H1 (cell line): ENCODE measurements around the gene KIR3DL2. TPM values are rescaled to one million over a fixed set of nuclear protein-coding genes. Genes with fewer than 3 reads are reported as not detected.

Experiments
- CTCF ChIA-PET: fragments of 300-600 bp; sonication (Branson Sonifier 250); formaldehyde crosslinking; loops from one replicate; lab custom pipeline; 2021; ENCODE audit not compliant: partially characterized antibody; lab: Charles Lee
- POLR2A ChIA-PET: fragments of 300-600 bp; sonication (Branson Sonifier 250); formaldehyde crosslinking; loops from one replicate; lab custom pipeline; 2021; ENCODE audit warnings: inconsistent platforms; ENCODE audit not compliant: partially characterized antibody; lab: Charles Lee
- DNase-seq, 2 experiments: peaks; one replicate each; pipeline versions ENCODE4 v3.0.0 to v3.0.0-alpha.2; 2010 to 2022; ENCODE audit warnings: low spot score in 2 of 2, low read depth in 1 of 2, mixed read lengths in 1 of 2
- FAIRE-seq: peaks from 2 replicates; lab custom pipeline; 2011; peaks lifted over from hg19 to GRCh38; lab: Jason Lieb, UNC
- H2AFZ ChIP-seq: 2 replicates; pipeline ENCODE4 v1.8.1; 2012; ENCODE audit warnings: low read length, inconsistent platforms
- H2AK5ac ChIP-seq: 2 replicates; pipeline ENCODE4 v1.6.1; 2013; ENCODE audit warnings: low read depth, low read length
- H2BK120ac ChIP-seq: replicated peaks from 2 replicates; pipeline ENCODE3; 2013; ENCODE audit warnings: low read depth, low read length, inconsistent platforms
- H2BK12ac ChIP-seq: 2 replicates; pipeline ENCODE4 v1.6.1; 2013; ENCODE audit warnings: low read depth, low read length
- H2BK15ac ChIP-seq: 2 replicates; pipeline ENCODE4 v1.6.1; 2013; ENCODE audit warnings: low read length
- H2BK20ac ChIP-seq: 2 replicates; pipeline ENCODE4 v1.6.1; 2013; ENCODE audit warnings: low read length
- H2BK5ac ChIP-seq: 2 replicates; pipeline ENCODE4 v1.6.1; 2013; ENCODE audit warnings: low read depth, low read length
- H3K14ac ChIP-seq: 2 replicates; pipeline ENCODE4 v1.6.1; 2013; ENCODE audit warnings: inconsistent platforms; ENCODE audit not compliant: insufficient read length
- H3K18ac ChIP-seq: 2 replicates; pipeline ENCODE4 v1.6.1; 2013; ENCODE audit warnings: low read length; ENCODE audit errors: extremely low read depth
- H3K23ac ChIP-seq: 2 replicates; pipeline ENCODE4 v1.6.1; 2013; ENCODE audit warnings: inconsistent platforms; ENCODE audit not compliant: insufficient read length
- H3K23me2 ChIP-seq: 2 replicates; pipeline ENCODE4 v1.6.1; 2013; ENCODE audit warnings: low read depth, low read length
- H3K27ac ChIP-seq: 2 replicates; pipeline ENCODE4 v1.6.1; 2011; ENCODE audit warnings: low read depth, low read length, inconsistent platforms
- H3K27me3 ChIP-seq, 4 experiments: replicated peaks in 1 of 4; 1 replicate in 1 of 4; 2 replicates in 3 of 4; pipeline versions ENCODE4 v1.6.1 to v1.8.1; 2011 to 2013; ENCODE audit warnings: low read length in 3 of 4, mild to moderate bottlenecking in 3 of 4, inconsistent platforms in 2 of 4, mixed read lengths in 2 of 4, moderate library complexity in 1 of 4; ENCODE audit not compliant: control insufficient read depth in 3 of 4, insufficient read depth in 3 of 4; ENCODE audit errors: extremely low read depth in 1 of 4
- H3K36me3 ChIP-seq, 4 experiments: 2 replicates each; pipeline versions ENCODE4 v1.6.1 to v1.8.1; 2011 to 2013; ENCODE audit warnings: mild to moderate bottlenecking in 4 of 4, low read length in 3 of 4, moderate library complexity in 2 of 4, control low read depth in 1 of 4, inconsistent platforms in 1 of 4; ENCODE audit not compliant: insufficient read depth in 4 of 4, control insufficient read depth in 2 of 4
- H3K4ac ChIP-seq: replicated peaks from 2 replicates; pipeline ENCODE3; 2013; ENCODE audit warnings: low read length, low read depth, mixed read lengths, inconsistent platforms; ENCODE audit not compliant: insufficient read length
- H3K4me1 ChIP-seq, 4 experiments: replicated peaks in 1 of 4; 1 replicate in 1 of 4; 2 replicates in 3 of 4; pipeline versions ENCODE4 v1.6.1 to v1.8.1; 2011 to 2013; ENCODE audit warnings: low read length in 3 of 4, inconsistent platforms in 2 of 4, mixed read lengths in 1 of 4; ENCODE audit not compliant: insufficient read depth in 4 of 4, control insufficient read depth in 3 of 4
- H3K4me2 ChIP-seq, 2 experiments: 2 replicates each; pipeline versions ENCODE4 v1.6.1 to v1.8.1; 2011 to 2013; ENCODE audit warnings: low read depth in 2 of 2, low read length in 2 of 2, control low read depth in 1 of 2, inconsistent platforms in 1 of 2, mild to moderate bottlenecking in 1 of 2; ENCODE audit not compliant: insufficient read depth in 1 of 2
- H3K4me3 ChIP-seq, 4 experiments: fragments of 200-600, 300-600 bp in 1 of 4; sonication (generic), shearing (Covaris generic), sonication (Bioruptor Twin) in 1 of 4; 2 replicates each; pipeline versions ENCODE4 v1.5.1 to v1.8.1; 2011 to 2016; ENCODE audit warnings: low read length in 4 of 4, low read depth in 3 of 4, control low read depth in 2 of 4, inconsistent platforms in 2 of 4, mild to moderate bottlenecking in 2 of 4, mixed read lengths in 1 of 4, moderate library complexity in 1 of 4; ENCODE audit not compliant: insufficient read depth in 2 of 4; ENCODE audit errors: extremely low read depth in 1 of 4
- H3K56ac ChIP-seq: replicated peaks from 2 replicates; pipeline ENCODE3; 2013; ENCODE audit warnings: low read depth, mild to moderate bottlenecking, mixed read lengths, low read length, inconsistent platforms; ENCODE audit not compliant: insufficient read length
- H3K79me1 ChIP-seq: 2 replicates; pipeline ENCODE4 v1.6.1; 2013; ENCODE audit warnings: low read depth, low read length, control low read depth
- H3K79me2 ChIP-seq, 2 experiments: 2 replicates each; pipeline versions ENCODE4 v1.6.1 to v1.8.1; 2012 to 2013; ENCODE audit warnings: low read length in 2 of 2, mild to moderate bottlenecking in 2 of 2, inconsistent platforms in 1 of 2; ENCODE audit not compliant: insufficient read depth in 2 of 2, control insufficient read depth in 1 of 2
- H3K9ac ChIP-seq, 4 experiments: replicated peaks in 1 of 4; 1 replicate in 1 of 4; 2 replicates in 3 of 4; pipeline versions ENCODE4 v1.6.1 to v1.8.1; 2011 to 2013; ENCODE audit warnings: low read depth in 3 of 4, low read length in 3 of 4, control low read depth in 2 of 4, mild to moderate bottlenecking in 2 of 4, moderate library complexity in 2 of 4, inconsistent platforms in 1 of 4; ENCODE audit errors: extremely low read depth in 1 of 4
- H3K9me3 ChIP-seq, 2 experiments: 2 replicates each; pipeline versions ENCODE4 v1.6.1 to v1.8.1; 2012 to 2013; ENCODE audit warnings: mild to moderate bottlenecking in 2 of 2, moderate library complexity in 2 of 2, control low read depth in 1 of 2, inconsistent platforms in 1 of 2, low read depth in 1 of 2, low read length in 1 of 2, mixed read lengths in 1 of 2; ENCODE audit not compliant: insufficient read depth in 2 of 2
- H4K20me1 ChIP-seq, 2 experiments: replicated peaks in 1 of 2; 2 replicates each; pipeline versions ENCODE3 to v1.8.1; 2011 to 2013; ENCODE audit warnings: inconsistent platforms in 2 of 2, low read length in 2 of 2, mild to moderate bottlenecking in 1 of 2; ENCODE audit not compliant: insufficient read depth in 2 of 2, control insufficient read depth in 1 of 2
- H4K5ac ChIP-seq: 2 replicates; pipeline ENCODE4 v1.6.1; 2013; ENCODE audit warnings: low read length, low read depth, mixed read lengths, inconsistent platforms; ENCODE audit not compliant: insufficient read length
- H4K8ac ChIP-seq: 2 replicates; pipeline ENCODE4 v1.8.0; 2013; ENCODE audit warnings: mild to moderate bottlenecking, moderate library complexity, low read length, inconsistent platforms; ENCODE audit not compliant: insufficient read depth; ENCODE audit errors: extremely low read depth
- H4K91ac ChIP-seq: replicated peaks from 2 replicates; pipeline ENCODE3; 2013; ENCODE audit warnings: low read length, mixed read lengths, inconsistent platforms; ENCODE audit not compliant: insufficient read length
- CBX8 ChIP-seq: fragments of 300-800, 300-1000 bp; sonication (generic); IDR thresholded peaks from 2 replicates; pipeline ENCODE4 v1.7.1; 2016; ENCODE audit warnings: low read depth, low read length, borderline replicate concordance
- EZH2 ChIP-seq: fragments of 200-600 bp; sonication (generic); IDR thresholded peaks from 2 replicates; pipeline ENCODE4 v1.7.1; 2012; ENCODE audit warnings: low read depth, mild to moderate bottlenecking, moderate library complexity, low read length, inconsistent platforms; ENCODE audit not compliant: severe bottlenecking
- POLR2A ChIP-seq, 2 experiments: IDR thresholded peaks; 1 replicate in 1 of 2; 2 replicates in 1 of 2; pipeline ENCODE4 v1.6.1; 2011; ENCODE audit warnings: low read depth in 2 of 2, low read length in 2 of 2, mild to moderate bottlenecking in 2 of 2; ENCODE audit errors: control extremely low read depth in 1 of 2
- SIRT6 ChIP-seq: IDR thresholded peaks from one replicate; pipeline ENCODE4 v1.7.1; 2012; ENCODE audit warnings: low read length, inconsistent platforms
- TAF7 ChIP-seq: optimal IDR thresholded peaks from 2 replicates; pipeline ENCODE3; 2011; ENCODE audit warnings: low read depth, mild to moderate bottlenecking, inconsistent platforms, low read length, moderate library complexity, borderline replicate concordance
- USF2 ChIP-seq: IDR thresholded peaks from 2 replicates; pipeline ENCODE4 v1.6.1; 2011; ENCODE audit warnings: low read length, improper control_type of control experiment
- WGBS, 2 experiments: shearing (Covaris generic) in 1 of 2; methylation state at CpG; one replicate each; pipeline versions ENCODE4 v1.1.6 to v1.1.7; 2013 to 2015; ENCODE audit warnings: low lambda C conversion rate in 2 of 2, mixed read lengths in 2 of 2, inconsistent platforms in 1 of 2, low coverage in 1 of 2, missing lambda C conversion rate in 1 of 2; ENCODE audit not compliant: insufficient replicate concordance in 2 of 2, insufficient coverage in 1 of 2, insufficient read length in 1 of 2; ENCODE audit errors: extremely low coverage in 1 of 2, missing lambda C conversion rate in 1 of 2; 5-methylcytosine and 5-hydroxymethylcytosine counted together
- polyA plus RNA-seq, 7 experiments: library from polyadenylated mRNA; depleted of rRNA in 3 of 7; stranded (reverse) in 5 of 7; unstranded in 2 of 7; fragments of >200 nt in 5 of 7; fragments of 200-250 nt in 2 of 7; gene quantifications; 1 replicate in 5 of 7; 2 replicates in 1 of 7; 4 replicates in 1 of 7; pipeline versions ENCODE4 v1.2.1 to v1.2.3, GENCODE V29; 2011 to 2013; ENCODE audit warnings: missing spikeins in 2 of 7, mixed read lengths in 2 of 7
- total RNA-seq: library from RNA; stranded (reverse); fragmentation: NEBNext Ultra II Directional; extraction: Animal tissue kit (Norgen Biotek cat#: 25700); gene quantifications from 2 replicates; pipeline ENCODE4 v1.2.1, GENCODE V29; 2021
- TF ChIP-seq, protein P1 (sequence below): IDR thresholded peaks from 2 replicates; pipeline ENCODE4 v1.6.1; 2012; ENCODE audit warnings: low read length, inconsistent platforms

The KIR3DL2 gene
- total and polyA plus RNA-seq, 2 of the 8 experiments (the other 6 are each of a cell fraction or from before 2014, with no cell fraction given): not detected

- H3K27ac ChIP-seq: no peak overlapping the region
- CTCF ChIA-PET: interaction anchor here (0.9 kb wide), 2 partner anchors 25 to 70 kb away, joined by 3 to 5 read pairs; no protein-coding TSS in a partner anchor
- no peak overlapping the region for H2AK5ac ChIP-seq
Observed at GRCh38 chr19:54905421-54905802, 55.2 kb downstream of the KIR3DL2 start.

More at GRCh38 chr19:54905421-54905802, 55.2 kb downstream of the KIR3DL2 start:
- H3K4me2 ChIP-seq: no peak overlapping the region
- no peak overlapping the region for H3K9ac ChIP-seq
- TF ChIP-seq EZH2: no peak
- no peak for TF ChIP-seq CBX8
- TF ChIP-seq USF2: no peak
- TF ChIP-seq SIRT6: no peak
- TF ChIP-seq, protein P1, sequence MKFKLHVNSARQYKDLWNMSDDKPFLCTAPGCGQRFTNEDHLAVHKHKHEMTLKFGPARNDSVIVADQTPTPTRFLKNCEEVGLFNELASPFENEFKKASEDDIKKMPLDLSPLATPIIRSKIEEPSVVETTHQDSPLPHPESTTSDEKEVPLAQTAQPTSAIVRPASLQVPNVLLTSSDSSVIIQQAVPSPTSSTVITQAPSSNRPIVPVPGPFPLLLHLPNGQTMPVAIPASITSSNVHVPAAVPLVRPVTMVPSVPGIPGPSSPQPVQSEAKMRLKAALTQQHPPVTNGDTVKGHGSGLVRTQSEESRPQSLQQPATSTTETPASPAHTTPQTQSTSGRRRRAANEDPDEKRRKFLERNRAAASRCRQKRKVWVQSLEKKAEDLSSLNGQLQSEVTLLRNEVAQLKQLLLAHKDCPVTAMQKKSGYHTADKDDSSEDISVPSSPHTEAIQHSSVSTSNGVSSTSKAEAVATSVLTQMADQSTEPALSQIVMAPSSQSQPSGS: no peak
- TF ChIP-seq TAF7: no peak
- no peak for TF ChIP-seq POLR2A (IDR thresholded peaks at IDR 0.05; ENCODE audit: control extremely low read depth in 1 of 2, low read depth in 2 of 2, low read length in 2 of 2)
- H3K56ac ChIP-seq: no peak overlapping the region
- no peak overlapping the region for H2BK5ac ChIP-seq
- no peak overlapping the region for H3K4me3 ChIP-seq
- no peak overlapping the region for H2BK15ac ChIP-seq
- no peak overlapping the region for H4K91ac ChIP-seq
- H3K4ac ChIP-seq: no peak overlapping the region
- H3K79me1 ChIP-seq: no peaks in the 10 kb centered on the region
- no peak overlapping the region for H2BK20ac ChIP-seq
- no peak overlapping the region for H3K18ac ChIP-seq
- H4K20me1 ChIP-seq: no peaks in the 10 kb centered on the region
- H3K27me3 ChIP-seq: no peaks in the 10 kb centered on the region
- no peak overlapping the region for H3K23ac ChIP-seq
- no peaks in the 10 kb centered on the region; a peak in 1 of 4 replicates for H3K9me3 ChIP-seq
- FAIRE-seq: no peak
- DNase-seq: no peak
- H4K5ac ChIP-seq: no peak overlapping the region
- no peak overlapping the region for H2AFZ ChIP-seq
- no peaks in the 10 kb centered on the region for H3K79me2 ChIP-seq
- no peaks in the 10 kb centered on the region for H3K23me2 ChIP-seq
- H2BK120ac ChIP-seq: no peak overlapping the region
- 92% methylated on average over 5 of the region's 5 CpGs; no CpG with 5 or more reads in 1 of the 2 experiments for WGBS, 2 experiments
- H2BK12ac ChIP-seq: no peak overlapping the region
- H3K36me3 ChIP-seq: no peaks in the 10 kb centered on the region
- peaks cover 2 to 10% (median 5%) of the 10 kb centered on the region in 4 experiments; a peak in 4 of 7 replicates for H3K4me1 ChIP-seq
- H4K8ac ChIP-seq: no peak overlapping the region
- POLR2A ChIA-PET: interaction anchor here (0.9 to 1.2 kb wide), 2 partner anchors 12 to 13 kb away, joined by 3 to 8 read pairs; no protein-coding TSS in a partner anchor
- no peak overlapping the region for H3K14ac ChIP-seq
